Transverse colon (tissue), 4 donors: ENCODE results near the gene DNAJB4.

ENCODE experiments used
- CTCF ChIP-seq, 5 experiments: fragments of 200-600 bp in 3 of 5; fragments of 450-650 bp in 2 of 5; sonication (generic) in 3 of 5; IDR thresholded peaks; 1 replicate in 2 of 5; 2 replicates in 3 of 5; pipeline ENCODE4 v1.5.1; 2016 to 2017; ENCODE audit warnings: antibody characterized with exemption in 5 of 5, inconsistent platforms in 3 of 5, mild to moderate bottlenecking in 2 of 5, moderate library complexity in 1 of 5
- EP300 ChIP-seq: sonication (generic); formaldehyde crosslinking; IDR thresholded peaks from one replicate; pipeline ENCODE4 v1.6.1; 2017; ENCODE audit warnings: antibody characterized with exemption, low read depth
- POLR2A ChIP-seq: fragments of 450-650 bp; IDR thresholded peaks from one replicate; pipeline ENCODE4 v1.6.1; 2016; ENCODE audit warnings: antibody characterized with exemption, mild to moderate bottlenecking, moderate library complexity
- POLR2AphosphoS5 ChIP-seq, 3 donors: sonication (generic); formaldehyde crosslinking; IDR thresholded peaks; one replicate each; pipeline ENCODE4 v1.6.1; 2016; ENCODE audit warnings: antibody characterized with exemption in 3 of 3

GRCh38 chr1:77976433-77977076 lies 28.2 kb upstream of the DNAJB4 start:
- no peak for TF ChIP-seq CTCF (IDR thresholded peaks at IDR 0.05)
- TF ChIP-seq POLR2A = no peak
- no peak for TF ChIP-seq POLR2AphosphoS5 (IDR thresholded peaks at IDR 0.05)
- TF ChIP-seq EP300 = no peak
